CD4-positive, alpha-beta T cell (primary cell): ENCODE results near the gene PRKCA. TPM values are rescaled to one million over a fixed set of nuclear protein-coding genes. Genes with fewer than 3 reads are reported as not detected.
A peak's percentile ranks its signal among the peaks of the same experiment; 100 is the strongest.
"Not testable (repeated sequence)": the region's sequence is repeated elsewhere in the genome, so short reads cannot be mapped to it uniquely, and the experiment has no call there.

Experiments used
- ATAC-seq: fragments of 200-7000 bp; cut with Tn5 transposase; one replicate; pipeline ENCODE4 v1.10.0; 2022; ENCODE audit warnings: mild to moderate bottlenecking; ENCODE audit not compliant: poor library complexity
- CTCF ChIA-PET: fragments of 350-600 bp; sonication (Branson Sonifier 250); formaldehyde crosslinking; loops from one replicate; lab custom pipeline; 2021; ENCODE audit warnings: antibody characterized with exemption, inconsistent platforms; lab: Charles Lee
- POLR2A ChIA-PET: fragments of 350-600 bp; sonication (Branson Sonifier 250); formaldehyde crosslinking; loops from one replicate; lab custom pipeline; 2021; ENCODE audit warnings: antibody characterized with exemption, inconsistent platforms; lab: Charles Lee
- DNase-seq, 14 experiments: peaks; one replicate each; pipeline ENCODE4 v3.0.0-alpha.2; 2013 to 2020; ENCODE audit warnings: mixed read lengths in 2 of 14
- H3K27ac ChIP-seq, 2 donors: one replicate each; pipeline versions ENCODE4 v1.5.1 to v1.7.0; 2013; ENCODE audit warnings: low read length in 2 of 2, low read depth in 1 of 2, mild to moderate bottlenecking in 1 of 2
- H3K27me3 ChIP-seq, 2 experiments: 1 replicate in 1 of 2; 2 replicates in 1 of 2; pipeline versions ENCODE4 v1.6.1 to v1.7.0; 2013; ENCODE audit warnings: low read length in 2 of 2, control low read depth in 1 of 2, mild to moderate bottlenecking in 1 of 2, moderate library complexity in 1 of 2; ENCODE audit not compliant: insufficient read depth in 2 of 2, control insufficient read depth in 1 of 2
- H3K36me3 ChIP-seq: one replicate; pipeline ENCODE4 v1.6.1; 2013; ENCODE audit warnings: low read length, control low read depth; ENCODE audit not compliant: insufficient read depth
- H3K4me1 ChIP-seq: one replicate; pipeline ENCODE4 v1.6.1; 2013; ENCODE audit warnings: low read length, control low read depth; ENCODE audit not compliant: insufficient read depth
- H3K4me3 ChIP-seq: one replicate; pipeline ENCODE4 v1.5.1; 2013; ENCODE audit warnings: mild to moderate bottlenecking, low read length, moderate library complexity
- H3K9me3 ChIP-seq, 2 experiments: 1 replicate in 1 of 2; 2 replicates in 1 of 2; pipeline versions ENCODE4 v1.6.1 to v1.7.0; 2013; ENCODE audit warnings: low read length in 2 of 2, mild to moderate bottlenecking in 2 of 2, control low read depth in 1 of 2, moderate library complexity in 1 of 2; ENCODE audit not compliant: control insufficient read depth in 1 of 2, insufficient read depth in 1 of 2
- H3K27ac Mint-ChIP-seq: one replicate; pipeline ENCODE4 v1.8.0; 2020; ENCODE audit warnings: mixed read lengths
- H3K27me3 Mint-ChIP-seq: one replicate; pipeline ENCODE4 v1.8.0; 2021; ENCODE audit warnings: mixed read lengths
- H3K36me3 Mint-ChIP-seq: one replicate; pipeline ENCODE4 v1.8.0; 2021; ENCODE audit warnings: low read depth, mixed read lengths
- H3K4me1 Mint-ChIP-seq: one replicate; pipeline ENCODE4 v1.8.0; 2021; ENCODE audit warnings: low read depth, mixed read lengths
- H3K4me3 Mint-ChIP-seq: one replicate; pipeline ENCODE4 v1.8.0; 2020; ENCODE audit warnings: mild to moderate bottlenecking, mixed read lengths
- H3K9me3 Mint-ChIP-seq: one replicate; pipeline ENCODE4 v1.8.0; 2020; ENCODE audit warnings: mixed read lengths
- CTCF ChIP-seq: fragments of 200-600 bp; IDR thresholded peaks from one replicate; pipeline ENCODE4 v1.8.0; 2022; ENCODE audit warnings: antibody characterized with exemption, mild to moderate bottlenecking
- intact Hi-C, 2 experiments: fragments of 100-400 bp; cut with DNase I in 1 of 2; cut with micrococcal nuclease in 1 of 2; formaldehyde crosslinking; loops; one replicate each; pipeline versions ENCODE4 v1.15.1 to v1.9.0; 2023 to 2025; cut with DNase I, micrococcal nuclease
- total RNA-seq, 174 experiments: library from RNA in 2 of 174; stranded (reverse) in 2 of 174; gene quantifications; one replicate each; pipeline ENCODE4 v1.2.3 and lab custom pipeline; 2021 to 2026

Gene PRKCA
- total RNA-seq, 2 experiments from 2014 or later, result 84.8 to 88.6 TPM

GRCh38 chr17:66487981-66488468 is 185.6 kb downstream of the PRKCA start:
- Mint-ChIP-seq H3K4me3 (no peak overlapping the region), H3K4me1 (peaks cover 78% of the 10 kb centered on the region), H3K27ac (no peak overlapping the region), H3K9me3 (no peaks in the 10 kb centered on the region), H3K27me3 (no peaks in the 10 kb centered on the region), H3K36me3 (peaks cover 3% of the 10 kb centered on the region)
- no peak overlapping the region for H3K27ac ChIP-seq
- ChIA-PET CTCF (no interaction called here), POLR2A (no interaction called here)
- intact Hi-C loops, result no loop called here
- peaks cover 15% of the 10 kb centered on the region for H3K4me1 ChIP-seq
- no peaks in the 10 kb centered on the region for H3K27me3 ChIP-seq
- ATAC-seq, result no peak
- no peaks in the 10 kb centered on the region for H3K36me3 ChIP-seq
- DNase-seq, result no peak
- TF ChIP-seq CTCF, result no peak
- no peak overlapping the region for H3K4me3 ChIP-seq
- no peaks in the 10 kb centered on the region for H3K9me3 ChIP-seq

- POLR2A ChIA-PET, result no interaction called here
- Histone ChIP-seq H3K4me3 (no peak overlapping the region), H3K4me1 (peaks cover 16% of the 10 kb centered on the region), H3K36me3 (no peaks in the 10 kb centered on the region), H3K27me3 (no peaks in the 10 kb centered on the region), H3K27ac (no peak overlapping the region), H3K9me3 (no peaks in the 10 kb centered on the region)
- TF ChIP-seq CTCF, result no peak
- CTCF ChIA-PET, result no interaction called here
- H3K9me3 Mint-ChIP-seq, result no peaks in the 10 kb centered on the region
- H3K4me3 Mint-ChIP-seq, result no peak overlapping the region
- peaks cover 83% of the 10 kb centered on the region for H3K4me1 Mint-ChIP-seq
- peaks cover 3% of the 10 kb centered on the region for H3K36me3 Mint-ChIP-seq
- ATAC-seq (no peak), DNase-seq (no peak)
- intact Hi-C loops, result no loop called here
- H3K27ac Mint-ChIP-seq, result no peak overlapping the region
- no peaks in the 10 kb centered on the region for H3K27me3 Mint-ChIP-seq
Observed at GRCh38 chr17:66488864-66489263, 186.5 kb downstream of the PRKCA start.

DNA sequence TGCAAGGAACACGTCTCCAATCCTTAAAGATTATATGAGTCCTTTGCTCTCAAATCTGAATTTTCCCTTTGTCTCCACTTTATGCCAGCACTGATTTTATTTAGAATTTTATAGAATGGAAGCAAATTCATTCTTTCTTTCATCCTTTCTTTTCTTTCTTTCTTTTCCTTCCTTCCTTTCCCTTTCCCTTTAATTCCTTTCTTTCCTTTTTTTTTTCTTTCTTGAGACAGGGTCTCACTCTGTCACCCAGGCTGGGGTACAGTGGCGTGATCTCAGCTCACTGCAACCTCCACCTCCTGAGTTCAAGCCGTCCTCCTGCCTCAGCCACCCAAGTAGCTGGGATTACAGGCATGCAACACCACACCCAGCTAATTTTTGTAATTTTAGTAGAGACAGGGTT is 187.2 kb downstream of the PRKCA start:
- H3K27me3 Mint-ChIP-seq, H3K36me3 Mint-ChIP-seq, POLR2A ChIA-PET, intact Hi-C loops, H3K27ac Mint-ChIP-seq, DNase-seq, ATAC-seq, H3K27ac ChIP-seq, H3K4me3 Mint-ChIP-seq, H3K9me3 ChIP-seq, H3K27me3 ChIP-seq, H3K9me3 Mint-ChIP-seq, H3K36me3 ChIP-seq, CTCF ChIA-PET, H3K4me3 ChIP-seq: not testable (repeated sequence)
- H3K4me1 ChIP-seq, result peaks cover 21% of the 10 kb centered on the region
- H3K4me1 Mint-ChIP-seq, result peaks cover 83% of the 10 kb centered on the region

- H3K27me3 ChIP-seq, result no peaks in the 10 kb centered on the region
- H3K27ac ChIP-seq, result no peak overlapping the region
- H3K4me1 ChIP-seq, result peaks cover 21% of the 10 kb centered on the region
- ChIA-PET POLR2A (interaction anchor here (0.6 kb wide), 1 partner anchor 21 kb away, joined by 3 read pairs; no protein-coding TSS in a partner anchor), CTCF (no interaction called here)
- H3K9me3 Mint-ChIP-seq, result no peaks in the 10 kb centered on the region
- peaks cover 82% of the 10 kb centered on the region for H3K4me1 Mint-ChIP-seq
- intact Hi-C loops, result no loop called here
- DNase-seq (peak in 3 of 14 experiments; percentile 5 to 14 (median 13)), ATAC-seq (peak; percentile 37)
- peaks cover 21% of the 10 kb centered on the region for H3K36me3 Mint-ChIP-seq
- no peak overlapping the region for H3K4me3 Mint-ChIP-seq
- TF ChIP-seq CTCF, result no peak
- peak overlapping the region; percentile 74 for H3K27ac Mint-ChIP-seq
- no peaks in the 10 kb centered on the region for H3K9me3 ChIP-seq
- H3K36me3 ChIP-seq, result peaks cover 3% of the 10 kb centered on the region
- no peak overlapping the region for H3K4me3 ChIP-seq
- no peaks in the 10 kb centered on the region for H3K27me3 Mint-ChIP-seq
Observed at GRCh38 chr17:66491213-66491612, 188.8 kb downstream of the PRKCA start.
